Measurements from ENCODE around the gene POP7. TPM values are rescaled to one million over a fixed set of nuclear protein-coding genes. Genes with fewer than 3 reads are reported as not detected.

The POP7 gene
- total and polyA plus RNA-seq, 2 of the 4 experiments (the other 2 are of a cell fraction), result 14.9 to 38.0 TPM

DNA sequence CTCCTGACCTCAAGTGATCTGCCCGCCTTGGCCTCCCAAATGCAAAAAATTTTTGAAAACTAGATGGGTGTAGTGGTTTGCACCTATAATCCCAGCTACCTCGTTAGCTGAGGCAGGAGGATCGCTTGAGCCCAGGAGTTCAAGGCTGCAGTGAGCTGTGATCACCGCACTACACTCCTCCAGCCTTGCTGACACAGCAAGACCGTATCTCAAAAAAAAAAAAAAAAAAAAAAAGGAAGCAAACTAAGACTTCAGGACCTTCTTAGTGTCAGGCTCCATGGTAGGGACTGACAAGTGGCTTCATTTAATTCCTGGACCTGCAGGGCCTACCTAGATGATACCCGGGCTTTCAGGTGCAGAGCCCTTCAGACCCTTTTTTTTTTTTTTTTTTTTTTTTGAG, 2.5 kb downstream of the POP7 start:
- H2AFZ ChIP-seq (replicated peaks; ENCODE audit: low read length, poor library complexity), result no peak overlapping the region
- no peaks in the 10 kb centered on the region for H3K27me3 ChIP-seq (ENCODE audit: control insufficient read depth, insufficient read depth, low read length)
- H3K9me3 ChIP-seq (ENCODE audit: control insufficient read depth, insufficient read depth, low read length), result no peaks in the 10 kb centered on the region
- H2BK5ac ChIP-seq (ENCODE audit: low read depth, low read length, poor library complexity, severe bottlenecking), result no peak overlapping the region
- no peak overlapping the region for H3K23ac ChIP-seq (ENCODE audit: low read depth, low read length)
- no peak overlapping the region for H3K56ac ChIP-seq (ENCODE audit: extremely low read depth, insufficient read depth, low read length)
- H3K18ac ChIP-seq (ENCODE audit: low read depth, low read length), result no peak overlapping the region
- H2AK5ac ChIP-seq (ENCODE audit: low read depth, low read length), result no peak overlapping the region
- ATAC-seq (ENCODE audit: low read depth) (no peak), DNase-seq (no peak)
- no peak overlapping the region for H3K14ac ChIP-seq (replicated peaks; ENCODE audit: low read depth, low read length)
- no peaks in the 10 kb centered on the region; the same call in 1 of the 2 replicates for H4K20me1 ChIP-seq (ENCODE audit: insufficient read depth, low read length)
- no peak overlapping the region for H2BK20ac ChIP-seq (ENCODE audit: low read depth, low read length)
- intact Hi-C loops (cut with micrococcal nuclease) (no loop called here), dilution Hi-C loops (cut with HindIII; ENCODE audit: low sequenced_read_pairs, unreplicated experiment) (no loop called here), in situ Hi-C loops (cut with MboI; ENCODE audit: low sequenced_read_pairs) (loop anchor here (5.0 to 25.0 kb wide), 3 partner anchors 116 to 354 kb away; partner anchors contain the start of gene EPHB4)
- POLR2A ChIA-PET (ENCODE audit: unreplicated experiment), result no interaction called here
- no peaks in the 10 kb centered on the region for H3K9me1 ChIP-seq (ENCODE audit: insufficient read depth, low read length)
- no peak overlapping the region for H3K4ac ChIP-seq (ENCODE audit: low read depth, low read length)
- H3K9ac ChIP-seq (ENCODE audit: low read depth, low read length), result no peak overlapping the region
- no peak overlapping the region for H3K27ac ChIP-seq (ENCODE audit: insufficient read depth, low read length)
- no peak overlapping the region for H2AK9ac ChIP-seq (replicated peaks; ENCODE audit: low read depth, low read length, poor library complexity)
- H2BK120ac ChIP-seq (ENCODE audit: low read depth, low read length), result no peak overlapping the region
- 100% methylated on average over 1 of the region's 6 CpGs; no CpG with 5 or more reads in 1 of the 2 experiments for WGBS, 2 experiments (ENCODE audit: extremely low coverage in 2 of 2, insufficient read length in 1 of 2)
- no peaks in the 10 kb centered on the region for H3K36me3 ChIP-seq (ENCODE audit: control insufficient read depth, insufficient read depth, low read length)
- H4K5ac ChIP-seq (ENCODE audit: low read depth, low read length), result no peak overlapping the region
- CTCF ChIA-PET, result no interaction called here
- no peak for TF ChIP-seq POLR2A (IDR thresholded peaks at IDR 0.05; ENCODE audit: low read depth, low read length)
- peak; percentile 51; the same call in 1 of the 2 replicates for TF ChIP-seq MAFK (IDR thresholded peaks at IDR 0.05; ENCODE audit: low read depth, low read length)
- no peak for TF ChIP-seq FOS (IDR thresholded peaks at IDR 0.05; ENCODE audit: low read depth, low read length)
- no peak overlapping the region for H4K91ac ChIP-seq (ENCODE audit: insufficient read depth, low read depth, low read length)
- peaks cover 4% of the 10 kb centered on the region; the same call in 1 of the 2 replicates for H3K4me1 ChIP-seq (ENCODE audit: control insufficient read depth, insufficient read depth, low read length)
- no peak overlapping the region for H4K8ac ChIP-seq (ENCODE audit: low read depth in 2 of 2, low read length in 2 of 2)
- no peak overlapping the region for H2BK15ac ChIP-seq (ENCODE audit: low read depth, low read length)
- H3K4me3 ChIP-seq (ENCODE audit: insufficient read depth, low read depth, low read length), result no peak overlapping the region
- peaks cover 13 to 23% of the 10 kb centered on the region in 2 experiments for H3K79me1 ChIP-seq (ENCODE audit: low read depth in 1 of 2, low read length in 2 of 2)
- BruUV-seq (replicated peaks), result no TSS peak
- H3K4me2 ChIP-seq (ENCODE audit: low read depth, low read length), result no peak overlapping the region

All from IMR-90 (cell line).